GM19395 (cell line): ENCODE measurements around the gene STK17A.
A peak's percentile ranks its signal among the peaks of the same experiment; 100 is the strongest.

Experiments
- ATAC-seq: cut with Tn5 transposase; IDR thresholded peaks from one replicate; pipeline ENCODE4 v1.9.1; 2021; ENCODE audit warnings: mild to moderate bottlenecking, moderate library complexity; ENCODE audit not compliant: unreplicated experiment

Gene STK17A

DNA sequence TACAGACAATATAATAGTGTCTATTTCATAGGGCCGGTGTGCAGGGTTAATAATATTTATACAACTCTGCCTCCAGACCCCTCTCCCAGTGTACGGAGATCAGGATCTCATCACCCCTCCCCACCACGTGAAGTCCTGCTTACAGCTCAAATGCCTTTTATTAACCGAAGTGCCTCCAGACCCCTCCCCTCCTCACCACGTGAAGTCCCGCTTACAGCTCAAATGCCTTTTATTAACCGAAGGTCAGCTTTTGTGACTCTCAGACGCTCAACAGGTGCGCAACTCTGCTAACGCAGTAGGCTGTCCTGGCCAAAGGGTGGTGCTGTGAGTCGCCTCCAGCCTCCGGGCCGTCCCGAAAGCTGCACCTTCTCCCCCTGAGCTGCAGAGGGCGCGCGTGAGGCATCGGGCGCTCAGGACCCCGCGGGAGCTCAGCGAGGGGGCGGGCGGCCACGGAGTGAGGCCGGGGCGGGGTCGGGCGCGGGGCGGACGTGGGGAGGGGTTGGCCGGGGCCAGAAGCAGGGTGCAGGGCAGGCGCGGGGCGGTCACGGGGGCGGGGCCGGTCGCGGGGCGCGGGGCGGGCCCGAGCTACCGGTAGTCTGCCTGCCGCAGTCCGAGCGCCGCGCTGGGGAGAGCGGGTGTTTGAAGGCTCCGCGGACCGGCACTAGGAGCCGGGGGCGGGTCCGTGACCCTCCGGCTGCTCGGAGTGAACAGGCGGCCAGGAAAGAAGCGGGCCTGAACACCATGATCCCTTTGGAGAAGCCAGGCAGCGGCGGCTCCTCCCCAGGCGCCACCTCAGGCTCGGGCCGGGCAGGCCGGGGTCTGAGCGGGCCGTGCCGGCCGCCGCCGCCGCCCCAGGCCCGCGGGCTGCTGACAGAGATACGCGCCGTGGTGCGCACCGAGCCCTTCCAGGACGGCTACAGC is at the start of gene STK17A:
TSS of gene STK17A (plus strand) at position 606 of the 921 bp plus-strand sequence. CDS start at position 742, 136 bp downstream.
- peak; percentile 62 for ATAC-seq

DNA sequence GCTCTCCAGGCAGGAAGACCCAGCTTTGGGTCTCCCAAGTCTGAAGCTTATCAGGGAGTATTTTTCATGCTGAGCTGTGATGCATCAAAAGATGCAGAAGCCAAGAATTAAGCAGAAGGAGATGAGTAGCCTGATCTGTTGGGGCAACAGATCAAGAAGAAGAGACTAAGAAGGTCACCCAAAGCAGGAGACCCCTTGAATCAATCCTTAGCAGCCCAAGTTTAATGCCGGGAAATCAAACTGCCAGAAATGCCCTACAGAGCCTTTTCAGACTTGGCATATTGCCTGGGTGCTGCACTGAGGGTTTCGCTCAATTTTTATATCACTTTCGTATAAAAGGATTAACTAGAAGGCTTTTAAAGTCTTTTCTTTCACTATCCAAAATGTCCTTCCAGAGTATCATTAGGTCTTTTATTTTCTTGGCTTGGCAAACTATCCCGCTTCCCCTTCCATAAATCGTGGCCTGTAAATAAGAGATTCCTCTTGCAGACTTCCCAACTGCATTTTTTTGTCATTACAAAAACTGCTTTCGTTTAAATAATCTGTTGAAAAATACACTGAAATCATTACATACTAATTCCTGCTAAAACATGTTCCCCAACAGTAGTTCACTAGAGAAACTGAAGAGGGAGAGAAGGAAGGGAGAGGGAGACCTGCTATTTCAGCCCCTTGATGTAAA is 49.0 kb upstream of the STK17A start:
- ATAC-seq: no peak

DNA sequence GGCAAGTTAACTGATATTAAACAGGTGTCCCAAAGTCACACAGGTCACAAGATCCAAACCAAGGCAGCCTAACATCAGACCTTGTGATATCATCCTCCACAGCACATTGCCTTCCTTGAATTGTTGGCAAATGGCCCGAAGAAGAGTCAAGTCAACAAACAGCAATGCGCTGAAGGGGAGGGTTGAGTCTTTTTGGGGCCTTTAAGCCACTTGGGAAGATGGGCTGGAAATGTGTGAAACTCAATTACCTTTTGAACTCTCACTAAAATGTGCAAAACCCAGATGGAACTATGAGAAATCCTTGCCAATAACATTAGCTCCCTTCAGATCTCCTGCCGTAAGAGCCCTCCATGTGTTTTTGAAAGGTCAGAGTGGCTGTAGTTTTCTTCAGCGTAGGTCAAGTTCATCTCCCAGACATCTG is 47.9 kb upstream of the STK17A start:
- no peak for ATAC-seq

DNA sequence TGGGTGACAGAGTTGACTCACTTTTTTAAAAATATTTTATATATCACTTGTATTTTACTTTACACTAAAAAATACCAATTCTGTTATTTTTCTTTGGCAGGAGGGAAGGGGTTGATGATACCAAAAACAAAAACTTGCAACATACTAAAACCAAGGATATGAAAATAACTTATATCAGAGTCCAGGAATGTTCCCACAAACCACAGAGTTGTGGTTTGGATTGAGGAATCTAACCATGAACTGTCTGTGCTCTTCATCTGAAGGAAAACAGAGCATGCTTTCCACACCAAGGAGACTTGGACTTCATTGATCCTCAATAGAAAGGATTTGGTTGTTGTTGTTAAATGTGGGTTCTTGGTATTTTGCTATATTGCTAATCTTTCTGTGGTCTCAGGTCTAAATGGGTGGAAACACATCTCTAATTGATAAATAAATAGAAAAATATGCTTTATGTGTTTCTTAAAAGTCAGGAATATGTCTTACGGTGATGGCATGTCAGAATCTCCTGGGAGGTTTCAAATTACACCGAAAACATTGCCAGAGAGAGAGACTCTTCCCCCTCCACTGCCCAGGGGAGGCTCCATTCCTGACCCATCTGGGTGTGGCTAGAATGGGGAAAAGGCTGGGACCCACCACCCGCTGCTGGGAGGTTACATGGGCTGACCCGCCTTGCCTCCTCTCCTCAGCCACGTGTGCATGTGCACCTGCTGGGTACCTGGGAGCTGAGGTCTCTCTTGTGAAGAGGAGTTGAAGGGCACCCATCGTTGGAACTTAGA is 46.9 kb upstream of the STK17A start:
- ATAC-seq: no peak

DNA sequence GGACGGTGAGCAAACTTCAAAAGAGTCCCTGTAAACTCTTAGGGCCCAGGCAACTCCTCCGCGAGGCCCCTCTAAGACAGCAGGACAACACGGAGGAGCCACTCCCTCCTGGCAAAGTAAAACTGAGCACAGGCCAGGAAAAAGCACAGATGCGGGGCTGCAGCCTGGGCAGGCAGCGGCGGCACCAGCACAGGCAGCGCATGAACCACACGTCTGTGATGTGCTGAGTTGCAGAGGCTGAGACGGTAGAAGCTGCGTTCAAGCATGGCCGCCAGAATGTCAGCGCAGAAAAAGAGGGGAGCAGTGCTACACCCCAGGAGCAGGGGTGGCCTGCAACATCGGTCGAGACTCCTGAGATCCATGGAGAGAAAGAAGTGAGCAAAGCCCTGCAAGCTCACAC is 46.1 kb upstream of the STK17A start:
- ATAC-seq: no peak

DNA sequence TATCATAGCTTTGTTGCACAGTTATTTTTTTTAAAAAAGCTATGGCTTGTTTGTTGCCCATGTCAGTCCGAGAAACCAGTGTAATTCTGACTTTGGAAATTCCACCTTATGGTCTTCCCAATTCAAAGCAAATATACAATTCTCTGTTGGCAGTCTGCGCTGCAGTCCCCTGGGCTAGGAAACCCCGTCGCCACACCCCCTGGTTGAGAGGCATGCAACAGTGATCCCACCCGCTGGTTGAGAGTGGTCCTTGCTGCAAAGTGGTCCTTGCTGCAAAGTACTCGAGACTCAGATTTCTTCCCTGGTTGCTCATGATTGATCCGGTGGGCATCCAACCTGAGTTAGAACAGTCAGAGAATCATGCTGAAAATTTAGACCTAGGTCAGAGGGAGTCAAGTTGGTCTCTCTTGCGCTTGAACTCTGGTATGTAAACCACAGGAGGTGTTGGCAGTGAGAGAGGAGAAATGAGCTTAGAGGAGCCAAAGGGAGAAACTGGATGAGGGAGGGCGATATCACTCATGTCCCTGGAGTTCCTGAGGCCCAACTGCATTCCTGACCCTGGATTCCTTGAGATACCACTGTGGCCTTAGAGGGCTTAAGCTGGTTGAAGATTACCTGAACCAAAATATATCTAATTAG is 45.0 kb upstream of the STK17A start:
- ATAC-seq: no peak

DNA sequence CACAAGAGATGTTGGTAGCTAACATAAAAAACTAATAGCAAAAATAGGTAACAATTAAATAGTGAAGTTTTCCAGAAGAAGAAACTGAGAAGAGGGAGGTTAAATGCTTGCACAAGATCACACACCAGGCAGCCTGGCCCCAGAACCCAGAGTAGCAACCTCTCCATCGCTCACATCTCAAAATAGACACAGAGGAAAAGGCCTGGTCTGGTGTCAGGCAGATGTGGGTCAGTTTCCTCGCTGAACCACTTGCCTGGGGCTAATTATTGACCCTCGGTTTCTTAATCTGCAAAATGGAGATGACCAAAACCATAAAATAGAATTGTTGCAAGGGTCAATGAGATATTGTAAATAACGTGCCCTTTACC is 44.5 kb upstream of the STK17A start:
- no peak for ATAC-seq

DNA sequence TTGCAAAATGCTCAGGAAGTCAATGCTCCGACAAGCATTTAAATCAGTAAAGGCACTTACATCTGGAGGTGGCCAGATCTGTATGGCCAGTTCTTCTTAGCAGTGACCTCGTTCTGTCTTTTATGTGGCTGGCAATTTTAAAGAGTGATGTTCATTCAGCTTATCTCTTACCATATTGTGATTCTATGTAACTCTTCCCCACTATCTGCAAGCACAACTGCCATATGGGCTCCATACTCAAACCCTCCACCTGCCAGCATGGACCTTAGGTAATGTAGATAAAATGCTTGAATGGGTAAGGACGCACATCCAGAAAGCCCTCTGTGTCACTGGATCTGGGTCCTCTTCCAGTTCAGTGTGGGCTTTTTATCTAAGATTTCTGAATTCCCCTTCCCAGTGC is 42.4 kb upstream of the STK17A start:
- ATAC-seq: no peak

DNA sequence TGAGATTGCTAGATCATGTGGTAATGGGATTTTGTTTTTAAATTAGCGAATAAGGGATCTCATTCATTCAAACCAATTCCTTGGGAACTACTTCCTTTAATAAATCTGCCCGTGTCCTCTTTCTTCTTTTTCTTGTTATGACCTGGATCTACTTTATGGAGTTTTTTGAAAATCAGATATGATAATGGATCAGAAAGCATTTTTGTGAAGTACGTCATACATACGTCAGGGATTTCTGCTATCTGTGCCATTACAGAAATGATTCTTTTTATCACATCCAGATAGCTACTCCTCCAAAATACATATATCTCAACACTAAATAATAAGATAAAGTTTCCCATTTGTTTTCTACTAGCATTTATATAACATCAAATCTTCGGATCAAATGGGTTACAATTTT is 40.2 kb upstream of the STK17A start:
- no peak for ATAC-seq

DNA sequence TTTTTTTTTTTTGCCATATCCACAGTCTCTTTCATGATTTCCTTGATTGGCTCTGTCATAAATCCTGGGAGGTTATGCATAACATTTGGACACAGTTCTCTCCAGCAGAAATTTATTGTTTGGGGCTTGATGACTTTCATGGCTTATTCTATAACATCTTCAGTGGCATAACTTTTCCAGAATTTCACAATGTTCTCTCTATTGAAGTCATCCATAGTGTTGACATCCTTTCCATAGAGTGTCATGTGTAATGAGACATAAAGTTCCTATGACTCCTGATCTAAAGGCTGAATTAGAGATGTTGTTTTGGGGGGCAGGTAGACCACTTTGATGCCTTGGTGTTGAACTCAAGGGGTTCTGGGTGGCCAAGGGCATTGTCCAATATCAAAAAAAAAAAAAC is 36.7 kb upstream of the STK17A start:
- ATAC-seq: no peak

DNA sequence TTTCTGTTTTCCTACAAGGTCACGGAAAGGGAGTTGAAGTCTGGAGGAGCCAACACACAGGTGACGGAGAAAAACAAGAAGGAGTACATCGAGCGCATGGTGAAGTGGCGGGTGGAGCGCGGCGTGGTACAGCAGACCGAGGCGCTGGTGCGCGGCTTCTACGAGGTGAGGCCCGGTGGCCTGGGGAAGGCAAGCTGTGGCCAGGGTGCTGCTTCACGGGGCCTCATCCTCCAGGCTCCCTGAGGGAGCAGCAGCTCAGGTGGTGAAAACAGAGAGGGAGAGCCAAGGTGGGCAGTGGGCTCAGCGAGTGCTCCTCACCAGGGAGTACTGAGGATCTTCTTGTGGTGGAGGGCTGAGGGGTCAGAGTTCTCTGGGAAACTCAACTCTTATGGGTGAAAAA is 32.5 kb upstream of the STK17A start:
- no peak for ATAC-seq

DNA sequence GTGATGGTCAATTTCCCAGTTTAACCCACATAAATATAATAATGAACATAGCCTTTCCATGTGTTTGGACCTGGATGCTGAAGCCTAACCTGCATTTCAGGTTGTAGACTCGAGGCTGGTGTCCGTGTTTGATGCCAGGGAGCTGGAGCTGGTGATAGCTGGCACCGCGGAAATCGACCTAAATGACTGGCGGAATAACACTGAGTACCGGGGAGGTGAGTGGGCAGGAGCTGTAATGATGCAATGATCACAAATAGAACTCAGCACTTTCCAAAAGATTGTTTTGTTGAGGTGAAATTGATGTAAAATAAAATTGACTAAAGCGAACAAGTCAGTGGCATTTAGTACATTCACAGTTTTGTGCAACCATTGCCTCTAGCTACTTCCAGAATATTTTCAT is 30.8 kb upstream of the STK17A start:
- no peak for ATAC-seq

DNA sequence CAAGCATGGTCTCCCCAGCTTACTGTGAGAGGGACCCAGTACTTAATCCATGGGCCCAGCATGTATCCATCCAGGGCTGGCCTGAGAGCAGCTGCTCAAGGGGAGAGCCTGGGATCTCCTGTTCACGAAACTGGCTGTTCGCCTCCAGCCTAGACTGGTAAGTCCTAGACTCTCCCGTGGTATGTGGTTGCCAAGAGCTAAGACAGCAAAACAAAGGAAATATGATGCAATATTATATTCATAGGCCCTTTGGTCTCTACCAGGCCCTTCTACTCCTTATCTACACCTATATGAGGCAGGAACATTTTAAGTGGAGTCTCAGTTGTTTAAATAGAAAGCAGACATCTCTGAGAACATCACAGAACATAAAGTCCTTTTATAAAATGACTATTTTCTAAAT is 28.9 kb upstream of the STK17A start:
- ATAC-seq: no peak

DNA sequence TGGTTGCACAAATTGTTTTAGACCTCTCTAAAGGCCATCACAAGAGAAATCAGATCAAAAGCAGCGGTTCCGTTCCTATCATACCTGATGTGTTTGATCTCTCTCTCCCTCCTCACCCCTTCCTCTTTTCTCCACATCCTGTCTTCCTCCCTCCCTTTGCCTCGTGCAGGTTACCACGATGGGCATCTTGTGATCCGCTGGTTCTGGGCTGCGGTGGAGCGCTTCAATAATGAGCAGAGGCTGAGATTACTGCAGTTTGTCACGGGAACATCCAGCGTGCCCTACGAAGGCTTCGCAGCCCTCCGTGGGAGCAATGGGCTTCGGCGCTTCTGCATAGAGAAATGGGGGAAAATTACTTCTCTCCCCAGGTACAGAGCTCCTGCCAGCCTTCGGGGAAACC is 28.5 kb upstream of the STK17A start:
- ATAC-seq: no peak

DNA sequence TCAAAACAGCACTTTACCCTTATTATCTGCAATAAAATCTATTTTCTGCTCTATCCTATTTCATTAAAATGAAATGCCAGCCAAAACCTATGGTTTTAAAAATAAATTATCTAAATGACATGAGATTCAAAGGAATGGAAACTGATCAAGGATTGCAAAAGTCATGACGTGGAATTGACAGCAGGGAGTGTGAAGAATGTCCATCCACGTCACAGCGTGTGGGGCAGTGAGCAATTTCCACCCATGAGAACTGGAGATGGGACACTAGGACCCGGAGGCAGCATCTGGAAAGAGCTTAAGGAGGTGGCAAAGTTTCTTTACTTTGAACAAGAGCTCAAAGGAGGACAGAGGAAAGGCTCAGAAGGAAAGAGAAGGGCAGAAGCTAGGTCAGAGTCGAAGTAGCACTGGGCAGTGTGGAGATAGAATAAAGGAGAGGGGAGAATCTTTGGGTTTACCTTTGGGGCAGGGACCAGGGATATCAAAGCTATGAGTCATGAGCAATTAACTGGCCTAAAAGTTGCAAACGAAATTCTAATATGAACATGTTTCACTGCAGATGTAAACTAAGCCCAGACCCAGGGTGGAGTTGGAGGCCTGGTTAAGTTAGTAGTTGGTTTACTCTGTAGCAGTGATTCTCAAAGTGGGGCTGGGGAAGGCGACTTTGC is 24.9 kb upstream of the STK17A start:
- no peak for ATAC-seq

DNA sequence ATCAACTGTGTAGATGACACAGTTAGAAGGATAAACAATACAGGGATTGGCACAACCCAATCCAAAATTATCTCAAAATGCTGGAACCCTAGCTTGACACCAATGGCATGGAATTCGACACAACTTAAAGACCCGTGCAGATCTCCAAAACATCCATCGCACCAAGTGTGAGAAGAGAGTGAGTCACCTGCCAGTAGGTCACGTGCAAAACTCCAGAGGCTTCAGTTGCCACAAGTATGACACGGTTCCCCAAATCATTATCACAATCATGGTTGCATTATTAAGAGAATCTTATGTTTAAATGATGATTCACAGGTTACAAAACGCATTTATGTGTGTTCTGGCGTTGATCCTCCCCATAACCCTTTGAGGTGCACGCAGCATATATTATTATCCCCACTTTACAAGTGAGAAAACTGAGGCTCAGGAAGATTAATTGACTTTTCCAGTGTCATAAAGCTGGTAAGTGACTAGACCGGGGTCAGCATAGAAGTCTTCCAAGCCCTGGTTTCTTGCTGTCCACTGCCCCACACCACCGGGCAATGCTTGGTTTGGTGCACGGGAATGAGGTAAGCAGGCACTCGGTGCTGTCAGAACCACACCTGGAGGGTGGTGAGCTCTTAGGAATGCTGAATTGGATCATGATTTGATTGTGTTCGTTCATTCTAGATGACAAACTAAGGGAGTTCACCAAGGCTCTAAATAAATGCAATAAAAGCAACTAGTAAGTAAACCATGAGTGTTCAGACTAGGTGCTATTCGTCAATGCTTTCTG is 23.6 kb upstream of the STK17A start:
- no peak for ATAC-seq

DNA sequence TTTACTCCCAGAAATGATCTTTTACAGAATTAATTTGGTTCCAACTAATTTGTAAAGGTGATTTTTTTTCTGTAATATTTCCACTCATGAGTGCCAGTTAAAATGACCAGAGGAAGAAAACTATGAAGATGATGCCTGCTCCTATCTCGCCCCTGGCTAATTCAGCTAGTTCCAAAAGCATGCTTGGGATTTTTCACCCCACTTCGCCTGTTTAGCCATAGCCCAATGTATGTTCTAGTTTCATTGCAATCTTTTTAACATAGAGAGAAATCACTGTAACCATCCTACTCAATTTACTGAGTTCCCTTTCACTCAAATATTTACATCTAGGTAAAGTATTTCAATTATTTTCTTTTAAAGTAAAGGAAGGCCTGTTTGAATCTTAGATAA is 23.0 kb upstream of the STK17A start:
- no peak for ATAC-seq

DNA sequence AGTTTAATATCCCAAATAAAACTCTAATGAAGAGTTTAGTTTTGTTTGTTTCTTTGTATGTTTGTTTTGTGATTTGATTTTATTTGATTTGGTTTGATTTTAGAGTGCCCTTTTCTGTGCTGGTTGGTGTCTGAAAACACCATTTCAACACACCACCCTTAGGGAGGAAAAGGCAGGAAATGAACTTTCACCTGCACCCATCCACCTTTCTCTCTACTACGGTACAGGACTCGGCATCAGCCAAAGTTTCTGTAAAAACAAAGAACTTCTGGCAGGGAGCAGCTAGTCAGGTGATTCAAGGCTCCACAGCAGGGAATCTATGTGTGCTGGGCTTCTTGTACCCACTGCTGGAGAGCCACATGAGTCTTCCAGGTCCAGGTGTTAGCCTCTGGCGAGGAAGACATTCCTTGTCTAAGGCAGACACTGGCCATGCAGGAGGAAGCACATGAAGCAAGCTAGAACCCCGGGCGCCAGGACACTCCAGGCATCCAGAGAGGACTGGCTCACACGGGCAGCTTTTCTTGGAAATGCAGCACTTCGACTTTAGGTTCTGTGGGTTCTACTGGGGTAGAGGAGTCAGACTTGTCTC is 22.1 kb upstream of the STK17A start:
- ATAC-seq: no peak

DNA sequence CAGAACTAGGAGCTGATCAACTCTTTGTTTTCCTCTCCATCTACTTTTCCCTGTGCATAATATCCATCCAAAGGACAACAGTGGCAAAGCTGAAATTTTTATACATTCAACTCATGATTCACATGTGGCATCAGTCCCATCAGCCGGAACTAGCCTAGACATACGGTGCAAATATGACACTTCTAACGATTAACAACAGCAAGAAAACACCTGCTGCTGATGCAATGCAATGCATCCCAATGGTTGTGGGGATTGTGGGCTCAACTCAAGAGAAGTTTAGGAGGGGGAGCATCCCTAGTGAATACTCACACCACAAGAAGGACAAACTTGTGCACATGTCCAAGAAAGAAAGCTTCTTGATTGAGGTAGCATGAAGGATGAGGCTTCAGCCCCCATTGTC is 20.5 kb upstream of the STK17A start:
- no peak for ATAC-seq
